CD14-positive monocyte (primary cell): ENCODE measurements around the gene DPP10. TPM values are rescaled to one million over a fixed set of nuclear protein-coding genes. Genes with fewer than 3 reads are reported as not detected.

Source experiments
- DNase-seq, 3 donors: peaks; one replicate each; pipeline ENCODE4 v3.0.0-alpha.2; 2011 to 2022
- H2AFZ ChIP-seq: 2 replicates; pipeline ENCODE4 v1.6.0; 2012; ENCODE audit warnings: mild to moderate bottlenecking, low read depth, low read length, inconsistent platforms; ENCODE audit not compliant: insufficient read depth, poor library complexity, severe bottlenecking
- H3K27ac ChIP-seq, 2 donors: 1 replicate in 1 of 2; 2 replicates in 1 of 2; pipeline ENCODE4 v1.5.1; 2012 to 2013; ENCODE audit warnings: low read length in 2 of 2, control low read depth in 1 of 2, inconsistent platforms in 1 of 2, low read depth in 1 of 2, mild to moderate bottlenecking in 1 of 2
- H3K27me3 ChIP-seq, 2 donors: one replicate each; pipeline versions ENCODE4 v1.6.0 to v1.6.1; 2011 to 2013; ENCODE audit warnings: low read length in 2 of 2; ENCODE audit not compliant: control insufficient read depth in 2 of 2, insufficient read depth in 2 of 2
- H3K36me3 ChIP-seq, 2 donors: replicated peaks in 1 of 2; 1 replicate in 1 of 2; 2 replicates in 1 of 2; pipeline versions ENCODE4 v1.5.1 to v1.6.1; 2012 to 2013; ENCODE audit warnings: low read length in 2 of 2, control low read depth in 1 of 2, inconsistent platforms in 1 of 2, mild to moderate bottlenecking in 1 of 2; ENCODE audit not compliant: insufficient read depth in 2 of 2, control insufficient read depth in 1 of 2
- H3K4me1 ChIP-seq, 2 donors: 1 replicate in 1 of 2; 2 replicates in 1 of 2; pipeline versions ENCODE4 v1.5.1 to v1.6.1; 2012 to 2013; ENCODE audit warnings: low read length in 2 of 2, control low read depth in 1 of 2, inconsistent platforms in 1 of 2, mild to moderate bottlenecking in 1 of 2, moderate library complexity in 1 of 2; ENCODE audit not compliant: insufficient read depth in 2 of 2, control insufficient read depth in 1 of 2
- H3K4me2 ChIP-seq: replicated peaks from 2 replicates; pipeline ENCODE3; 2012; ENCODE audit warnings: low read length, moderate library complexity, mild to moderate bottlenecking; ENCODE audit not compliant: poor library complexity, severe bottlenecking; ENCODE audit errors: extremely low read depth
- H3K4me3 ChIP-seq, 3 experiments: fragments of 200-600 bp in 1 of 3; sonication (generic) in 1 of 3; replicated peaks in 1 of 3; 1 replicate in 2 of 3; 2 replicates in 1 of 3; pipeline ENCODE4 v1.5.1; 2011 to 2013; ENCODE audit warnings: low read length in 3 of 3, mild to moderate bottlenecking in 3 of 3, control low read depth in 2 of 3, low read depth in 2 of 3, inconsistent platforms in 1 of 3, moderate library complexity in 1 of 3
- H3K79me2 ChIP-seq: 2 replicates; pipeline ENCODE4 v1.6.0; 2012; ENCODE audit warnings: mild to moderate bottlenecking, control low read depth, inconsistent platforms, low read length, moderate library complexity; ENCODE audit not compliant: insufficient read depth
- H3K9ac ChIP-seq: 2 replicates; pipeline ENCODE4 v1.6.0; 2017; ENCODE audit warnings: low read length, mild to moderate bottlenecking; ENCODE audit not compliant: insufficient read depth, poor library complexity, severe bottlenecking
- H3K9me3 ChIP-seq, 2 donors: replicated peaks in 1 of 2; 1 replicate in 1 of 2; 2 replicates in 1 of 2; pipeline versions ENCODE4 v1.5.1 to v1.6.1; 2012 to 2013; ENCODE audit warnings: low read length in 2 of 2, control low read depth in 1 of 2; ENCODE audit not compliant: control insufficient read depth in 1 of 2, insufficient read depth in 1 of 2
- H4K20me1 ChIP-seq: 2 replicates; pipeline ENCODE4 v1.6.0; 2012; ENCODE audit warnings: mild to moderate bottlenecking, low read length, control low read depth, moderate library complexity; ENCODE audit not compliant: insufficient read depth
- H3K27ac Mint-ChIP-seq, 7 donors: one replicate each; pipeline ENCODE4 v1.8.0; 2020; ENCODE audit warnings: mild to moderate bottlenecking in 7 of 7, mixed read lengths in 7 of 7, moderate library complexity in 6 of 7, inconsistent platforms in 2 of 7
- H3K27me3 Mint-ChIP-seq, 3 donors: one replicate each; pipeline ENCODE4 v1.8.0; 2021 to 2022; ENCODE audit warnings: low read depth in 3 of 3, mild to moderate bottlenecking in 3 of 3, mixed read lengths in 3 of 3, moderate library complexity in 3 of 3, inconsistent platforms in 1 of 3
- H3K36me3 Mint-ChIP-seq, 2 donors: one replicate each; pipeline ENCODE4 v1.8.0; 2020; ENCODE audit warnings: mixed read lengths in 2 of 2, inconsistent platforms in 1 of 2, mild to moderate bottlenecking in 1 of 2
- H3K4me1 Mint-ChIP-seq: one replicate; pipeline ENCODE4 v1.8.0; 2020; ENCODE audit warnings: mild to moderate bottlenecking, mixed read lengths
- H3K4me3 Mint-ChIP-seq, 2 donors: one replicate each; pipeline ENCODE4 v1.8.0; 2020; ENCODE audit warnings: mild to moderate bottlenecking in 2 of 2, mixed read lengths in 2 of 2, moderate library complexity in 1 of 2
- H3K9me3 Mint-ChIP-seq, 7 donors: one replicate each; pipeline ENCODE4 v1.8.0; 2020 to 2022; ENCODE audit warnings: mixed read lengths in 7 of 7, mild to moderate bottlenecking in 6 of 7, moderate library complexity in 6 of 7, inconsistent platforms in 2 of 7
- WGBS: methylation state at CpG from one replicate; pipeline ENCODE4 v1.1.5; 2013; ENCODE audit warnings: missing lambda C conversion rate; ENCODE audit not compliant: insufficient coverage; 5-methylcytosine and 5-hydroxymethylcytosine counted together
- intact Hi-C, 2 donors: fragments of 100-400 bp; cut with micrococcal nuclease; formaldehyde crosslinking; loops; one replicate each; pipeline versions ENCODE4 v1.15.0 to v1.15.1; 2023
- polyA plus RNA-seq, 3 donors: library from polyadenylated mRNA; depleted of rRNA in 1 of 3; unstranded in 2 of 3; stranded (reverse) in 1 of 3; fragments of 300-500 nt in 2 of 3; fragments of >200 nt in 1 of 3; fragmentation: Illumina TruSeq in 2 of 3; gene quantifications; 1 replicate in 2 of 3; 2 replicates in 1 of 3; pipeline ENCODE4 v1.2.3, GENCODE V29; 2012 to 2021
- TF ChIP-seq, protein P1 (sequence below): fragments of 200-600 bp; IDR thresholded peaks from one replicate; pipeline ENCODE4 v1.8.0; 2022; ENCODE audit warnings: antibody characterized with exemption, mild to moderate bottlenecking

Gene DPP10
- polyA plus RNA-seq, 3 donors, result not detected

GRCh38 chr2:115124817-115125216, 682.4 kb downstream of the DPP10 start:
- no peaks in the 10 kb centered on the region for H3K9me3 ChIP-seq
- TF ChIP-seq, protein P1, sequence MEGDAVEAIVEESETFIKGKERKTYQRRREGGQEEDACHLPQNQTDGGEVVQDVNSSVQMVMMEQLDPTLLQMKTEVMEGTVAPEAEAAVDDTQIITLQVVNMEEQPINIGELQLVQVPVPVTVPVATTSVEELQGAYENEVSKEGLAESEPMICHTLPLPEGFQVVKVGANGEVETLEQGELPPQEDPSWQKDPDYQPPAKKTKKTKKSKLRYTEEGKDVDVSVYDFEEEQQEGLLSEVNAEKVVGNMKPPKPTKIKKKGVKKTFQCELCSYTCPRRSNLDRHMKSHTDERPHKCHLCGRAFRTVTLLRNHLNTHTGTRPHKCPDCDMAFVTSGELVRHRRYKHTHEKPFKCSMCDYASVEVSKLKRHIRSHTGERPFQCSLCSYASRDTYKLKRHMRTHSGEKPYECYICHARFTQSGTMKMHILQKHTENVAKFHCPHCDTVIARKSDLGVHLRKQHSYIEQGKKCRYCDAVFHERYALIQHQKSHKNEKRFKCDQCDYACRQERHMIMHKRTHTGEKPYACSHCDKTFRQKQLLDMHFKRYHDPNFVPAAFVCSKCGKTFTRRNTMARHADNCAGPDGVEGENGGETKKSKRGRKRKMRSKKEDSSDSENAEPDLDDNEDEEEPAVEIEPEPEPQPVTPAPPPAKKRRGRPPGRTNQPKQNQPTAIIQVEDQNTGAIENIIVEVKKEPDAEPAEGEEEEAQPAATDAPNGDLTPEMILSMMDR, result no peak
- intact Hi-C loops, result no loop called here
- H3K4me3 ChIP-seq, result no peak overlapping the region
- no peak overlapping the region for H3K4me2 ChIP-seq
- no peak overlapping the region for H3K4me3 Mint-ChIP-seq
- H3K27me3 Mint-ChIP-seq, result peaks cover 0 to 2% (median 0%) of the 10 kb centered on the region in 3 donors
- WGBS, result no CpG with 5 or more reads among the region's 1 CpG
- H3K9me3 Mint-ChIP-seq, result peaks cover 0 to 4% (median 2%) of the 10 kb centered on the region in 7 donors
- no peaks in the 10 kb centered on the region for H4K20me1 ChIP-seq
- no peak for DNase-seq
- no peaks in the 10 kb centered on the region for H3K79me2 ChIP-seq
- no peaks in the 10 kb centered on the region for H3K36me3 ChIP-seq
- H3K4me1 ChIP-seq, result no peaks in the 10 kb centered on the region
- H3K27ac Mint-ChIP-seq, result no peak overlapping the region
- no peak overlapping the region for H3K9ac ChIP-seq
- H3K4me1 Mint-ChIP-seq, result no peaks in the 10 kb centered on the region
- H3K36me3 Mint-ChIP-seq, result no peaks in the 10 kb centered on the region
- no peaks in the 10 kb centered on the region for H3K27me3 ChIP-seq
- no peak overlapping the region for H2AFZ ChIP-seq
- no peak overlapping the region for H3K27ac ChIP-seq

GRCh38 chr2:115129536-115129935, 687.1 kb downstream of the DPP10 start:
- 80% methylated on average over 1 of the region's 3 CpGs for WGBS
- H3K27ac ChIP-seq, result no peak overlapping the region
- Mint-ChIP-seq H3K27ac (no peak overlapping the region), H3K27me3 (no peaks in the 10 kb centered on the region), H3K9me3 (peaks cover 0 to 8% (median 2%) of the 10 kb centered on the region in 7 donors), H3K4me1 (no peaks in the 10 kb centered on the region), H3K4me3 (no peak overlapping the region), H3K36me3 (no peaks in the 10 kb centered on the region)
- TF ChIP-seq, protein P1, result no peak
- no peaks in the 10 kb centered on the region for H3K27me3 ChIP-seq
- H3K79me2 ChIP-seq, result no peaks in the 10 kb centered on the region
- intact Hi-C loops, result no loop called here
- no peak overlapping the region for H3K9ac ChIP-seq
- H3K4me2 ChIP-seq, result no peak overlapping the region
- no peak overlapping the region for H3K4me3 ChIP-seq
- peaks cover 0 to 3% of the 10 kb centered on the region in 2 donors for H3K9me3 ChIP-seq
- H4K20me1 ChIP-seq, result no peaks in the 10 kb centered on the region
- no peaks in the 10 kb centered on the region for H3K36me3 ChIP-seq
- no peak for DNase-seq
- H2AFZ ChIP-seq, result no peak overlapping the region
- H3K4me1 ChIP-seq, result no peaks in the 10 kb centered on the region
